A549 (cell line): ENCODE data around the gene ATXN7L1. TPM values are rescaled to one million over a fixed set of nuclear protein-coding genes. Genes with fewer than 3 reads are reported as not detected.

Experiments
- ATAC-seq, 2 experiments: fragments of 200-7000 bp in 1 of 2; fragments of >200 bp in 1 of 2; cut with Nextera tagmentation in 1 of 2; cut with Tn5 transposase in 1 of 2; 3 replicates each; pipeline versions ENCODE4 v1.8.0 to v1.9.1; 2018 to 2020; ENCODE audit warnings: mild to moderate bottlenecking in 1 of 2, moderate library complexity in 1 of 2
- CTCF ChIA-PET: fragments of 300-600 bp; sonication (Branson Sonifier 250); formaldehyde crosslinking; extraction: SDS; loops from one replicate; lab custom pipeline; 2021; ENCODE audit warnings: antibody characterized with exemption, inconsistent platforms; lab: Yijun Ruan, JAX
- POLR2A ChIA-PET: fragments of 350-600 bp; formaldehyde crosslinking; extraction: SDS; loops from one replicate; lab custom pipeline; 2021; ENCODE audit warnings: antibody characterized with exemption, inconsistent platforms; lab: Yijun Ruan, JAX
- DNase-seq, 2 experiments: peaks; one replicate each; pipeline versions ENCODE4 v3.0.0 to v3.0.0-alpha.2; 2011 to 2016; ENCODE audit warnings: low read depth in 1 of 2, low spot score in 1 of 2
- FAIRE-seq: peaks from 2 replicates; lab custom pipeline; 2011; peaks lifted over from hg19 to GRCh38; lab: Jason Lieb, UNC
- H3K27ac ChIP-seq, 2 experiments: fragments of >200 bp; sonication (Bioruptor Twin); formaldehyde crosslinking; 3 replicates each; pipeline ENCODE4 v1.5.1; 2016 to 2017
- H3K4me1 ChIP-seq: fragments of >200 bp; sonication (Bioruptor Twin); formaldehyde crosslinking; 3 replicates; pipeline ENCODE4 v1.6.1; 2016
- H3K4me2 ChIP-seq: fragments of >200 bp; sonication (Bioruptor Twin); formaldehyde crosslinking; 3 replicates; pipeline ENCODE4 v1.6.1; 2016
- H3K4me3 ChIP-seq: fragments of >200 bp; sonication (Bioruptor Twin); formaldehyde crosslinking; 3 replicates; pipeline ENCODE4 v1.5.1; 2016
- H3K9me3 ChIP-seq: fragments of >200 bp; sonication (Bioruptor Twin); formaldehyde crosslinking; 3 replicates; pipeline ENCODE4 v1.6.1; 2016
- BCL3 ChIP-seq: fragments of >200 bp; sonication (Bioruptor Twin); formaldehyde crosslinking; IDR thresholded peaks from 3 replicates; pipeline ENCODE4 v1.6.1; 2016
- BHLHE40 ChIP-seq: IDR thresholded peaks from 2 replicates; pipeline ENCODE4 v1.6.1; 2012; ENCODE audit warnings: low read depth, low read length, inconsistent platforms
- CHD4 ChIP-seq: fragments of 200-600 bp; sonication (generic); IDR thresholded peaks from 2 replicates; pipeline ENCODE4 v1.6.1; 2016; ENCODE audit warnings: antibody characterized with exemption, mild to moderate bottlenecking, borderline replicate concordance
- E2F6 ChIP-seq: IDR thresholded peaks from 2 replicates; pipeline ENCODE4 v1.6.1; 2012; ENCODE audit warnings: low read depth, borderline replicate concordance
- FOSB ChIP-seq: fragments of 250-450 bp; sonication (Bioruptor Pico); IDR thresholded peaks from 2 replicates; pipeline ENCODE4 v1.5.0; 2020; ENCODE audit warnings: mild to moderate bottlenecking, moderate library complexity
- FOSL2 ChIP-seq, 2 experiments: fragments of 450-650 bp in 1 of 2; fragments of >200 bp in 1 of 2; sonication (Bioruptor Twin) in 1 of 2; formaldehyde crosslinking; IDR thresholded peaks; 2 replicates each; pipeline versions ENCODE4 v1.5.0 to v1.6.1; 2016 to 2020; ENCODE audit warnings: mild to moderate bottlenecking in 1 of 2, moderate library complexity in 1 of 2
- FOXS1 ChIP-seq: fragments of 250-450 bp; sonication (Bioruptor Pico); IDR thresholded peaks from 2 replicates; pipeline ENCODE4 v1.5.0; 2020; ENCODE audit warnings: mild to moderate bottlenecking, moderate library complexity
- HDAC2 ChIP-seq: fragments of 200-600 bp; sonication (generic); IDR thresholded peaks from 2 replicates; pipeline ENCODE4 v1.6.1; 2016
- HEYL ChIP-seq: fragments of 250-450 bp; sonication (Bioruptor Pico); IDR thresholded peaks from 2 replicates; pipeline ENCODE4 v1.8.0; 2021; ENCODE audit warnings: mild to moderate bottlenecking, moderate library complexity
- HOXA7 ChIP-seq: fragments of 250-450 bp; sonication (Bioruptor Pico); IDR thresholded peaks from 2 replicates; pipeline ENCODE4 v1.5.0; 2020; ENCODE audit warnings: mild to moderate bottlenecking, moderate library complexity
- JUN ChIP-seq, 2 experiments: fragments of >200 bp; sonication (Bioruptor Twin); formaldehyde crosslinking; IDR thresholded peaks; 2 replicates in 1 of 2; 3 replicates in 1 of 2; pipeline ENCODE4 v1.6.1; 2016 to 2017
- MAFK ChIP-seq: fragments of 450-650 bp; IDR thresholded peaks from 2 replicates; pipeline ENCODE4 v1.6.1; 2014; ENCODE audit not compliant: partially characterized antibody
- PBX3 ChIP-seq: IDR thresholded peaks from 2 replicates; pipeline ENCODE4 v1.6.1; 2012
- RFX5 ChIP-seq: fragments of 450-650 bp; IDR thresholded peaks from 2 replicates; pipeline ENCODE4 v1.7.1; 2014; ENCODE audit warnings: antibody characterized with exemption, mild to moderate bottlenecking, moderate library complexity
- WGBS: methylation state at CpG from one replicate; pipeline ENCODE4 v1.1.6; 2017; ENCODE audit errors: missing lambda C conversion rate; 5-methylcytosine and 5-hydroxymethylcytosine counted together
- polyA plus RNA-seq, 4 experiments: library from polyadenylated mRNA; depleted of rRNA in 3 of 4; stranded (reverse); fragments of >200 nt; fragmentation: RNase III in 1 of 4; extraction: RNeasy Plus Mini Kit Qiagen cat#74134 plus additional on column Dnase treatment in 1 of 4; gene quantifications; 2 replicates in 3 of 4; 3 replicates in 1 of 4; pipeline ENCODE4 v1.2.3, GENCODE V29; 2011 to 2017

Gene ATXN7L1
- polyA plus RNA-seq, 2 of the 4 experiments (the other 2 are of a cell fraction) = 4.5 to 5.7 TPM

- CTCF ChIA-PET = interaction anchor here (0.6 to 1.2 kb wide), 2 partner anchors 16 to 351 kb away, joined by 3 read pairs; no protein-coding TSS in a partner anchor
- DNase-seq = no peak
These were observed 184.5 kb downstream of the ATXN7L1 start for GRCh38 chr7:105691680-105692564.

GRCh38 chr7:105691082-105691679 is 185.2 kb downstream of the ATXN7L1 start:
- H3K27ac ChIP-seq = peak overlapping the region; percentile 19 to 44; a peak in 1 of 6 replicates

More at GRCh38 chr7:105691680-105692564, 184.5 kb downstream of the ATXN7L1 start:
- Histone ChIP-seq H3K9me3 (no peaks in the 10 kb centered on the region), H3K4me2 (peak overlapping the region; percentile 93), H3K4me1 (0 out of 3 replicates have a peak, but pooled peaks cover 9% of the 10 kb centered on the region), H3K27ac (no peak overlapping the region), H3K4me3 (peak overlapping the region; percentile 38; the same call in 2 of the 3 replicates)
- POLR2A ChIA-PET = no interaction called here
- peak in 1 of 2 experiments; percentile 68; a peak in 4 of 6 replicates for ATAC-seq
- TF ChIP-seq BCL3 (no peak), FOXS1 (CRISPR knock-in tag) (peak; percentile 57; the same call in 1 of the 2 replicates)
- WGBS = 47% methylated on average over 20 of the region's 21 CpGs
- FAIRE-seq = no peak

GRCh38 chr7:105690325-105690945 is 186.0 kb downstream of the ATXN7L1 start:
- H3K27ac ChIP-seq = no peak overlapping the region
- no peaks in the 10 kb centered on the region for H3K9me3 ChIP-seq
- peak overlapping the region; percentile 93 for H3K4me2 ChIP-seq
- DNase-seq = no peak
- no peak for FAIRE-seq
- ATAC-seq = no peak
- ChIA-PET POLR2A (no interaction called here), CTCF (no interaction called here)
- H3K4me1 ChIP-seq = 0 out of 3 replicates have a peak, but pooled peaks cover 9% of the 10 kb centered on the region
- H3K4me3 ChIP-seq = no peak overlapping the region
- TF ChIP-seq HOXA7 (CRISPR knock-in tag) (no peak), HDAC2 (no peak), FOSL2 (IDR thresholded peaks at IDR 0.05) (no peak), FOSL2 (CRISPR knock-in tag; IDR thresholded peaks at IDR 0.05) (no peak), CHD4 (no peak), E2F6 (no peak), FOSB (CRISPR knock-in tag) (no peak), JUN (IDR thresholded peaks at IDR 0.05) (no peak), HEYL (no peak), RFX5 (no peak), BCL3 (no peak), BHLHE40 (no peak)
- TF ChIP-seq, all 56 proteins: peak for 0
- 92% methylated on average over 17 of the region's 17 CpGs for WGBS

More at GRCh38 chr7:105691082-105691679, 185.2 kb downstream of the ATXN7L1 start:
- ATAC-seq = peak in 1 of 2 experiments; percentile 36; a peak in 3 of 6 replicates
- H3K4me1 ChIP-seq = 0 out of 3 replicates have a peak, but pooled peaks cover 9% of the 10 kb centered on the region
- peak overlapping the region; percentile 38 for H3K4me3 ChIP-seq
- peak overlapping the region; percentile 93 for H3K4me2 ChIP-seq
- DNase-seq = no peak
- WGBS = 36% methylated on average over 18 of the region's 18 CpGs
- CTCF ChIA-PET = interaction anchor here (1.2 kb wide), 1 partner anchor 352 kb away, joined by 3 read pairs; no protein-coding TSS in a partner anchor
- POLR2A ChIA-PET = no interaction called here
- TF ChIP-seq MAFK (peak; percentile 60), PBX3 (no peak), FOXS1 (CRISPR knock-in tag) (no peak)
- FAIRE-seq = no peak
- no peaks in the 10 kb centered on the region for H3K9me3 ChIP-seq
